HG03457 (cell line): ENCODE data around the gene ANKRD42.
"Not testable (repeated sequence)": the region's sequence is repeated elsewhere in the genome, so short reads cannot be mapped to it uniquely, and the experiment has no call there.

ENCODE experiments used
- ATAC-seq: cut with Tn5 transposase; IDR thresholded peaks from one replicate; pipeline ENCODE4 v1.9.1; 2021; ENCODE audit warnings: moderate number of reproducible peaks; ENCODE audit not compliant: unreplicated experiment

The ANKRD42 gene

DNA sequence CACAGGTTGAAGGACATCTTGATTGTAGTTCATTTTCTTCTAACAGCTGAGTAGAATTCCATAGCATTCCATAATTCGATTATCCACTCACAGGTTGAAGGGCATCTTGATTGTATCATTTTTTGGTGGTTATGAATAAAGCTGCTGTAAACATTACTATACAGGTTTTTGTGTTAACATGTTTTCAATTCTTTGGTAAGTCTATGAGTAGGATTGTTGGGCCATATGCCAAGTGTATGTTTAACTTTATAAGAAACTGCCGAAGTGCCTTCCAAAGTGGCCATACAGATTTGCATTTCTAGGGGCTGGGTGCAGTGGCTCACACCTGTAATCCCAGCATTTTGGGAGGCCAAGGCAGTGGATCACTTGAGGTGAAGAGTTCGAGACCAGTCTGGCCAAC is 44.6 kb downstream of the ANKRD42 start:
- no peak for ATAC-seq

- no peak for ATAC-seq
These were observed 47.9 kb downstream of the ANKRD42 start for GRCh38 chr11:83241291-83241946.

- no peak for ATAC-seq
These were observed 55.9 kb downstream of the ANKRD42 start for GRCh38 chr11:83249445-83249844.

GRCh38 chr11:83249972-83250593 is 56.6 kb downstream of the ANKRD42 start:
- ATAC-seq: no peak

- no peak for ATAC-seq
These were observed 58.8 kb downstream of the ANKRD42 start for GRCh38 chr11:83252266-83252665.

- ATAC-seq: no peak
These were observed 59.4 kb downstream of the ANKRD42 start for GRCh38 chr11:83252941-83253340.

- ATAC-seq: no peak
These were observed 61.9 kb downstream of the ANKRD42 start for GRCh38 chr11:83255366-83255765.

- no peak for ATAC-seq
These were observed 63.3 kb downstream of the ANKRD42 start for GRCh38 chr11:83256602-83257340.

DNA sequence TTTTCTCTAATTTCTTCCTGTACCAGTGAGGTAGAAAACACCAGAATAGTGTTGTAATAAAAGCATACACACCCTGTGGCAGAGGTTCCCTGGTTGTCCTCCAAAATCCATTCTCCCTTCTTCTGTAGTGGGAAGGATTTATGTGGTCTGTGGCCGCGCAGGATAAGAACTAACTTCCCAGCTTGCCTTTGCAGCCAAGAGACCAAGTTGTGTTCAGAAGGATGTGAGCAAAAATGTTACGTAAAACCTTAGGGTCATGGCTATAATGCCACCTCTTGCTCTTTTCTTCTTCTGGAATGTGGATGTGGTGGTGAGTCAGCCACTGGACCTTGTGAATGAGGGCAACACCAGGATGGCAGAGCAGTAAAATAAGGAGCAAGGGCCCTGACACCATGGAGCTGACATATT is 64.3 kb downstream of the ANKRD42 start:
- no peak for ATAC-seq

GRCh38 chr11:83259559-83259958 is 66.0 kb downstream of the ANKRD42 start:
- no peak for ATAC-seq

- no peak for ATAC-seq
These were observed 71.8 kb downstream of the ANKRD42 start for GRCh38 chr11:83265331-83265730.

GRCh38 chr11:83269080-83269479 is 75.6 kb downstream of the ANKRD42 start:
- not testable (repeated sequence) for ATAC-seq

DNA sequence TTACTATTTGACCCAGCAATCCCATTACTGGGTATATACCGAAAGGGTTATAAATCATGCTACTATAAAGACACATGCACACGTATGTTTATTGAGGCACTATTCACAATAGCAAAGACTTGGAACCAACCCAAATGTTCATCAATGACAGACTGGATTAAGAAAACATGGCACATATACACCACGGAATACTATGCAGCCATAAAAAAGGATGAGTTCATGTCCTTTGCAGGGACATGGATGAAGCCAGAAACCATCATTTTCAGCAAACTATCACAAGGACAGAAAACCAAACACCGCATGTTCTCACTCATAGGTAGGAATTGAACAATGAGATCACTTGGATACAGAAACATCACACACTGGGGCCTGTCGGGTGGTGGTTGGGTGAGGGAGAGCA is 78.2 kb downstream of the ANKRD42 start:
- not testable (repeated sequence) for ATAC-seq

DNA sequence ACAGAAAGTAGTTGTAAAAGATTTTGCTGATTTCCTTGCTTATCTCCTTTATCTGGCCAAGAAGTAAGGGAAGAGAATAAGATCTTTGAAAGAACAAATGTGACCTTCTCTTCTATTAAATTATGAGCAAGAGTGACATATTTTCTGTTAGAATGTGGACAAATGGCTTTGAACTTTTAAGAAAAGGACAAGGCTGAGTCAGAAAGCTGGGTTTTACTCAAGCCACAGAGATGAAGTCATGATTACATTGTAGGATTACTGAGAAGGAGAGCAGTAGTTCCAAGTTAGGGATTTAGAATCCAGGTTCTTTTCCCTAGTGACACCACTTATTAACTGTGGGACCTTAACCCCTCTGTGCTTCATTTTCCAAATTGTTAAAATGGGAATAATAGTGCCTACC is 79.1 kb downstream of the ANKRD42 start:
- ATAC-seq: no peak

DNA sequence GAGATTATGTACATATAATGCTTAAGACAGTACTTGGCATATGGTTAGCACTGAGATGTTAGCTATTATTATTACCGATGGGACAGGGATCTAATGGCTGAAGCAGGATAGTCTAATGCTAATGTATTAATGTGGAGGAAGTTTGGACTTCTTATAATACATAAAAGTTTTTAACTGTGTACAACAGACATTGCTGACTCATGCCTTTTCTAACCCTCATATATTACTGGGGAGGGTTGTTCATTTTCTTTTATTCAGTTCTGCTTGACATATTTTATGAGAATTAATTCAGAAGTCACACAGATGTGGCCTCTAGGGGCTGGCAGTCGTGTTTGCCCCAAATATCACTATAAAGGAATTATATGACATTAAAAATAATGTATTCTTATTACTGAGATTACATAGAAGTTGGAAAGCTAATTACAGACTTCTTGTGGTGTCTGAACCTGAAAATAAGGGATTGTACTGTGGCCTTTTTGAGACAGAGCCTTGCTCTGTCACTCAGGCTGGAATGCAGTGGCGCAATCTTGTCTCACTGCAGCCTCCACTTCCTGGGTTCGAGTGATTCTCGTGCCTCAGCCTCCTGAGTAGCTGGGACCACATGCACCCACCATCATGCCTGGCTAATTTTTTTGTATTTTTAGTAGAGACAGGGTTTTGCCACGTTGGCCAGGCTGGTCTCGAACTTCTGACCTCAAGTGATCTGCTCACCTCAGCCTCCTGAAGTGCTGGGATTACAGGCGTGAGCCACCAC is 82.6 kb downstream of the ANKRD42 start:
- ATAC-seq: no peak

GRCh38 chr11:83278351-83278750 is 84.8 kb downstream of the ANKRD42 start:
- ATAC-seq: no peak

- ATAC-seq: no peak
These were observed 86.7 kb downstream of the ANKRD42 start for GRCh38 chr11:83280256-83280655.

DNA sequence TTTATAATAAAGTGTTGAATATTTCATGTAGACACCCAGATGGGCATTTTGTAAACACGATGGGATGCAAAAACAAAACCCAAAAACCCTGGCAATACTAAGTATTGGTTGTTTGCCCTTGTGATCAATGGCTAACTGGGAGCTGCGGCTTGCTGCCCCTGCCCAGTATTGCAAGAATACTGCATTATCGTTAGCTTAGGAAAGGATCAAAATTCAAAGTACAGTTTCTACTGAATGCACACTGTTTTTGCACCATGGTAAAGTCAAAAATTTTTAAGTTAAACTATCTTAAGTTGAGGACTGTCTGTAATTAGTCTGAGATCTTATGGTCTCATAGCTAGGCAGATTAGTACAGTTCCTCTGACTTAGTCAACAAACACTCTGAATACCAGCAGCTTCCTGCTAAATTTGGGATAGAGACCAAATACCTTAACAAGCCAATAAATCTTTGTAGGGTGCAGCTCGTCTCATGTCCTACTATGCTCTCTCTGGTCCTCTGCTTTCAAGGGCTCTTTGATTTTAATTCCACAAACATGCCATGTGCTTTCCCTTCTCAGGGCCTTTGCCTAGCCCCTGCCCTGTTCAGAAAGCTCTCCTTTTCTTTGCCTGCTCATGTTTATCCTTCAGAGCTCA is 88.7 kb downstream of the ANKRD42 start:
- no peak for ATAC-seq

DNA sequence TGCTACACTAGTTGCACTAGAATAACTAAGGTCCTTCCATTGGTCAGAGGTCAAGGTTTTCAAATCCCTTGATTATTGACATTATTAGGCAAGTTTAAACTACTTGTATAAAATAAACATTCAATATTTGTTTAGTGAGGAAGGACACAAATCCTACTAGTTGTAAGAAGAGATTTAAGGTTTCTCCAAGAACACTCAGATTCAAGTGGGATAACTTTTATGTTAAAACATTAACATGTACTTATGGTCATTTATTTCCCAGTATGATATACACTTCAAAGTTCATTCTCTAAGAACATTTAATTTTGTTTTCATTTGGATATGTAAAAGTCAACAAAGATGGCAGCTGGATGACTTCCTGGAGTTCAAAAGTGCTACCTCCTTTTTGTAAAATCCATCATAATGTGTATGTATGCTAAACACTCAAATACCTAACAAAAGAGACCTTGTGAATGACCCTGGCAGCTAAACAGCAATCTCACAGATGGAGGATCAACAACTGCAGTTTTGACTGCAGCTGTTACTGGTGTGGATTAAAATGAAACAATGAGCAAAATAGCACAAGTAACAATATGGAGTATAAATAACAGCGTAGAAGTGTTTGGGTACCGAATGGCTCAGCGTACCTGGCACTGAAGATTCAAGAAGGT is 91.1 kb downstream of the ANKRD42 start:
- ATAC-seq: no peak

DNA sequence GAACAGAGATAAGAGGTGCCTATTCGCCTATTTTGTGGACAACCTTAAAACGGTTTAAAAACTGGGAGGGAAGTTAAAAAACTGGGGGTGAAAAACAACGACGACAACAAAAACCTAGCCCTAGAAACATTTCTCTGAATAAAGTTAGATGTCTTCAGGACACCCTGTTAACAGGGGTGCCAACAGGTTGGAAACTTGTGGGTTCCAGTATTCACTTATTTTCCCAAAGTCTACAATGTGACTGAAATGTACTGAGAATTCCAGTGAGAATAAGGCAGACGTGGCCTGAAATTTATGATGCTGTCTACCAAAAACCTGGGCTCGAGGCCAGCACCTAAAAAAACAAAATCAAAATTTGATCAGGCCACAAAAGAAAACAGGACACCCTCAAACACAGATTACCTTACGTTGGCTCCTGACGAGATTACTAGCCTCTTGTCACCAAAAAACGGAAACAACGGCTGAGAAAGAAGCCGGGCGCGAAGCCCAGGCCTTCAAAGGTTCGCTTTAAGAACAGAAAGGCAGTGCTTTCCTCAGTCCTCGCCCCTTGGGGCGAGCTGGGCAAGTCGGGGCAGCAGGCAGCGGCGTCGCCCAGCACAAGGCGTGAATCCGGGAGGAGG is 91.7 kb downstream of the ANKRD42 start:
- ATAC-seq: peak; percentile 38
